HepG2 (cell line): ENCODE results near the gene KIF26B. TPM values are rescaled to one million over a fixed set of nuclear protein-coding genes. Genes with fewer than 3 reads are reported as not detected.

Experiments
- ATAC-seq: fragments of 200-7000 bp; cut with Tn5 transposase; 3 replicates; pipeline ENCODE4 v1.9.1; 2020; ENCODE audit warnings: mild to moderate bottlenecking, moderate library complexity
- BruUV-seq: library from RNA; stranded (reverse); fragments of 400-500 nt; replicated peaks from 2 replicates; lab custom pipeline; 2021; lab: Mats Ljungman, UMichigan
- CTCF ChIA-PET: fragments of 300-600 bp; formaldehyde crosslinking; extraction: SDS; loops from one replicate; lab custom pipeline; 2021; ENCODE audit warnings: low total read pairs, inconsistent platforms, low intra/inter-chr PET ratio; lab: Yijun Ruan, JAX
- POLR2A ChIA-PET: fragments of 350-600 bp; sonication (Branson Sonifier 250); formaldehyde crosslinking; loops from one replicate; lab custom pipeline; 2020; ENCODE audit warnings: antibody characterized with exemption, inconsistent platforms; lab: Yijun Ruan, JAX
- DNase-seq: peaks from one replicate; pipeline ENCODE4 v3.0.0-alpha.2; 2015; ENCODE audit warnings: low spot score
- FAIRE-seq: peaks from 3 replicates; lab custom pipeline; 2011; peaks lifted over from hg19 to GRCh38; lab: Jason Lieb, UNC
- H2AFZ ChIP-seq: one replicate; pipeline ENCODE4 v1.6.1; 2011; ENCODE audit warnings: low read length, inconsistent platforms
- H3K27ac ChIP-seq: fragments of 300-600 bp; 3 replicates; pipeline ENCODE4 v1.8.0; 2011; ENCODE audit warnings: mixed run types, mild to moderate bottlenecking, mixed read lengths, low read length, inconsistent platforms; ENCODE audit not compliant: insufficient read depth; ENCODE audit errors: extremely low read length
- H3K27me3 ChIP-seq, 2 experiments: fragments of 200-600 bp in 1 of 2; 2 replicates in 1 of 2; 3 replicates in 1 of 2; pipeline versions ENCODE4 v1.6.0 to v1.8.0; 2011; ENCODE audit warnings: low read length in 2 of 2, mild to moderate bottlenecking in 2 of 2, moderate library complexity in 2 of 2, inconsistent platforms in 1 of 2; ENCODE audit not compliant: insufficient read depth in 2 of 2, control insufficient read depth in 1 of 2
- H3K36me3 ChIP-seq, 2 experiments: fragments of 200-600 bp in 1 of 2; replicated peaks in 1 of 2; 2 replicates in 1 of 2; 3 replicates in 1 of 2; pipeline versions ENCODE4 v1.5.1 to v1.8.0; 2011; ENCODE audit warnings: low read length in 2 of 2, inconsistent platforms in 1 of 2; ENCODE audit not compliant: insufficient read depth in 2 of 2, control insufficient read depth in 1 of 2
- H3K4me1 ChIP-seq: 2 replicates; pipeline ENCODE4 v1.5.1; 2012; ENCODE audit warnings: low read length, inconsistent platforms; ENCODE audit not compliant: insufficient read depth
- H3K4me2 ChIP-seq: 2 replicates; pipeline ENCODE4 v1.6.0; 2011; ENCODE audit warnings: low read depth, low read length, inconsistent platforms
- H3K4me3 ChIP-seq, 3 experiments: fragments of 200-600 bp in 1 of 3; sonication (generic), shearing (Covaris generic) in 1 of 3; replicated peaks in 1 of 3; 2 replicates each; pipeline ENCODE4 v1.5.1; 2011 to 2016; ENCODE audit warnings: low read length in 3 of 3, inconsistent platforms in 2 of 3, low read depth in 2 of 3, mild to moderate bottlenecking in 2 of 3, control low read depth in 1 of 3, mixed read lengths in 1 of 3; ENCODE audit not compliant: insufficient read depth in 1 of 3
- H3K79me2 ChIP-seq: one replicate; pipeline ENCODE4 v1.6.1; 2011; ENCODE audit warnings: low read length, inconsistent platforms; ENCODE audit not compliant: insufficient read depth
- H3K9ac ChIP-seq: 2 replicates; pipeline ENCODE4 v1.6.0; 2011; ENCODE audit warnings: mild to moderate bottlenecking, low read depth, low read length, inconsistent platforms; ENCODE audit not compliant: insufficient read depth
- H3K9me3 ChIP-seq: 2 replicates; pipeline ENCODE4 v1.5.1; 2012; ENCODE audit warnings: mild to moderate bottlenecking, low read length
- H4K20me1 ChIP-seq: 2 replicates; pipeline ENCODE4 v1.6.0; 2011; ENCODE audit warnings: inconsistent platforms, mild to moderate bottlenecking, low read length, moderate library complexity; ENCODE audit not compliant: insufficient read depth
- BCL6 ChIP-seq: IDR thresholded peaks from 2 replicates; pipeline ENCODE4 v1.6.1; 2016; ENCODE audit warnings: missing genetic modification reagents, missing compliant biosample characterization
- CENPX ChIP-seq: sonication (generic); formaldehyde crosslinking; IDR thresholded peaks from 2 replicates; pipeline ENCODE4 v1.9.0; 2021; ENCODE audit warnings: mild to moderate bottlenecking, missing genetic modification reagents, moderate library complexity
- EP300 ChIP-seq, 3 experiments: sonication (generic) in 1 of 3; formaldehyde crosslinking in 1 of 3; IDR thresholded peaks; 2 replicates each; pipeline versions ENCODE4 v1.5.1 to v1.6.1; 2011 to 2020; ENCODE audit warnings: low read depth in 2 of 3, low read length in 2 of 3, borderline replicate concordance in 1 of 3, improper control_type of control experiment in 1 of 3, mild to moderate bottlenecking in 1 of 3, missing genetic modification reagents in 1 of 3, moderate library complexity in 1 of 3
- PAXIP1 ChIP-seq: sonication (generic); formaldehyde crosslinking; conservative IDR thresholded peaks from 2 replicates; pipeline ENCODE4 v1.4.0; 2020; ENCODE audit warnings: mild to moderate bottlenecking, missing genetic modification reagents, moderate library complexity
- TCF7 ChIP-seq: sonication (generic); IDR thresholded peaks from 2 replicates; pipeline ENCODE4 v1.6.1; 2016; ENCODE audit warnings: antibody characterized with exemption, low read depth
- TEF ChIP-seq: sonication (generic); formaldehyde crosslinking; IDR thresholded peaks from 2 replicates; pipeline ENCODE4 v1.5.0; 2020; ENCODE audit warnings: missing genetic modification reagents
- THAP11 ChIP-seq: IDR thresholded peaks from 2 replicates; pipeline ENCODE4 v1.6.1; 2016; ENCODE audit warnings: missing biosample characterization, missing genetic modification reagents
- ZNF281 ChIP-seq: sonication (generic); formaldehyde crosslinking; IDR thresholded peaks from 2 replicates; pipeline ENCODE4 v1.4.0; 2020; ENCODE audit warnings: missing genetic modification reagents, borderline replicate concordance
- ZNF770 ChIP-seq: sonication (generic); formaldehyde crosslinking; IDR thresholded peaks from 2 replicates; pipeline ENCODE4 v1.5.0; 2020; ENCODE audit warnings: mild to moderate bottlenecking, missing genetic modification reagents
- ZSCAN29 ChIP-seq: sonication (generic); formaldehyde crosslinking; conservative IDR thresholded peaks from 2 replicates; pipeline ENCODE4 v1.4.0; 2020; ENCODE audit warnings: mild to moderate bottlenecking, missing genetic modification reagents
- WGBS: methylation state at CpG from one replicate; pipeline ENCODE4 v1.1.6; 2017; ENCODE audit warnings: low lambda C conversion rate; 5-methylcytosine and 5-hydroxymethylcytosine counted together
- in situ Hi-C: cut with HindIII; loops from 2 replicates; pipeline ENCODE4 v1.10.0; 2017; ENCODE audit warnings: low pct_unique_long_range_greater_than_20kb; ENCODE audit not compliant: extremely low pct_ligation_motif_present
- intact Hi-C: fragments of 100-400 bp; cut with micrococcal nuclease; formaldehyde crosslinking; loops from one replicate; pipeline ENCODE4 v1.10.0; 2022; ENCODE audit not compliant: unreplicated experiment
- polyA plus RNA-seq, 8 experiments: library from polyadenylated mRNA; depleted of rRNA in 3 of 8; stranded (reverse) in 7 of 8; unstranded in 1 of 8; fragments of >200 nt; fragmentation: Illumina TruSeq in 4 of 8; extraction: Trizol in 4 of 8; gene quantifications; 2 replicates each; pipeline versions ENCODE4 v1.2.1 to v1.2.3, GENCODE V29; 2011 to 2016; ENCODE audit warnings: low read depth in 4 of 8, missing spikeins in 1 of 8, mixed read lengths in 1 of 8; ENCODE audit not compliant: insufficient read depth in 1 of 8
- total RNA-seq, 5 experiments: library from RNA; depleted of rRNA; stranded (reverse); fragments of >200 nt; fragmentation: Illumina TruSeq; extraction: Trizol; gene quantifications; 2 replicates each; pipeline ENCODE4 v1.2.3, GENCODE V29; 2016; ENCODE audit warnings: low read depth in 1 of 5

KIF26B gene
- total and polyA plus RNA-seq, 2 of the 13 experiments (the other 11 are each of a cell fraction or from before 2014, with no cell fraction given) = 0.08 to 0.09 TPM

- TF ChIP-seq ZNF770 (CRISPR knock-in tag) = no peak
- TF ChIP-seq, all 625 proteins: peak for 0
These were observed 311.5 kb downstream of the KIF26B start (continued) for GRCh38 chr1:245466261-245466660.

- no peaks in the 10 kb centered on the region for H3K27me3 ChIP-seq
- in situ Hi-C loops = no loop called here
- WGBS = 62% methylated on average over 1 of the region's 1 CpG
These were observed 313.0 kb downstream of the KIF26B start for GRCh38 chr1:245467804-245468203.

More at GRCh38 chr1:245467804-245468203, 313.0 kb downstream of the KIF26B start:
- H3K4me1 ChIP-seq = peaks cover 55% of the 10 kb centered on the region
- ChIA-PET POLR2A (interaction anchor here (0.6 kb wide), 1 partner anchor 33 kb away, joined by 3 read pairs; no protein-coding TSS in a partner anchor), CTCF (no interaction called here)
- H3K36me3 ChIP-seq = no peaks in the 10 kb centered on the region
- intact Hi-C loops = no loop called here
- no peaks in the 10 kb centered on the region for H3K79me2 ChIP-seq
- TF ChIP-seq BCL6 (CRISPR knock-in tag) (peak; percentile 28; the same call in 1 of the 2 replicates), ZSCAN29 (no peak), TEF (CRISPR knock-in tag) (no peak), EP300 (IDR thresholded peaks at IDR 0.05; ENCODE audit: low read depth in 2 of 2, low read length in 2 of 2) (0 out of 4 replicates have a peak, but pooled peaks of 1 of the 2 experiments have one; percentile 29), EP300 (CRISPR knock-in tag; IDR thresholded peaks at IDR 0.05; ENCODE audit: borderline replicate concordance) (no peak), PAXIP1 (CRISPR knock-in tag) (0 out of 2 replicates have a peak, but pooled peaks have one; percentile 25), TCF7 (peak; percentile 43; the same call in 1 of the 2 replicates), THAP11 (CRISPR knock-in tag) (no peak), CENPX (CRISPR knock-in tag) (no peak), ZNF281 (CRISPR knock-in tag) (peak; percentile 49; the same call in 1 of the 2 replicates)
- H3K9me3 ChIP-seq = no peaks in the 10 kb centered on the region
- no peak overlapping the region for H3K27ac ChIP-seq
- H3K4me3 ChIP-seq = no peak overlapping the region
- FAIRE-seq (no peak), DNase-seq (peak; percentile 28), ATAC-seq (no peak)
- no peak overlapping the region for H3K9ac ChIP-seq
- H2AFZ ChIP-seq = no peak overlapping the region
- H4K20me1 ChIP-seq = no peaks in the 10 kb centered on the region
- peak overlapping the region; percentile 24 for H3K4me2 ChIP-seq
- no TSS peak for BruUV-seq
